Body of pancreas (tissue), 4 donors: ENCODE data around the gene APOL2.

ENCODE experiments used
- CTCF ChIP-seq, 7 experiments: fragments of 450-650 bp in 4 of 7; fragments of 200-600 bp in 3 of 7; sonication (generic) in 3 of 7; IDR thresholded peaks; one replicate each; pipeline ENCODE4 v1.5.1; 2016 to 2019; ENCODE audit warnings: antibody characterized with exemption in 7 of 7
- POLR2A ChIP-seq, 3 donors: fragments of 450-650 bp; IDR thresholded peaks; one replicate each; pipeline ENCODE4 v1.6.1; 2016; ENCODE audit warnings: antibody characterized with exemption in 3 of 3, mild to moderate bottlenecking in 2 of 3

DNA sequence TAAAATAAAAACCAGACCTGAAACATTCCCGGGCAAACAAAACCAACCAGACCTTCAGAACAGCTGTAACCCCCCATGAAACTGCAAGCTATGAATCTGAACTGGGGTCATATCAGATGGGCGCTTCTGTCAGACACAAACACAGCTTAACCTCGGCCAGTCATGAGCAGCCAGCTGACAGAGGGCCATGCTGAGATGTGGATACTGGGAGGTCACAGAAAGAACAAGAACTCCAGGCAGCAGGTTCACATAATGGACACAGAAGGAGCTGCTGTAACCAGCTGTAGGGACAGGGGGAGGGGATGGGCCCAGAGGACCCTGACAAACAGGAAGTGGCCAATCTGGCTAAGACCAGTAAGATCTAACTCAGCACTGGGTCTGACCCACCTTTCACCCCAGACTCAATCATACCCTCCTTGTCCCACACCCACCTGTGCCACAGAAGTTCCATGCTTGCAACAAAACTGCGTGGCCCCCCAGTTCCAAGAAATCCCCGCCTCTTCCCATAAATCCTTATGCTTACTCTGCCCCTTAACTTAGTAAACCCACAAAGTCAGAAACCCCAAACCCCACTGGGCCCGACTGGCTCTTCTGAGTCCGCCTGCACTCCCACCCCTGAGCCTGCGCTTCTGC lies 41.7 kb downstream of the APOL2 start:
- no peak for TF ChIP-seq CTCF (IDR thresholded peaks at IDR 0.05)
- TF ChIP-seq POLR2A (IDR thresholded peaks at IDR 0.05) = no peak
